Endothelial cell of umbilical vein (primary cell): ENCODE measurements around the gene FAM83F.

Source experiments
- GATA2 ChIP-seq: IDR thresholded peaks from 2 replicates; pipeline ENCODE4 v1.7.0; 2011; ENCODE audit warnings: low read depth, mild to moderate bottlenecking, moderate library complexity, mixed read lengths, low read length; ENCODE audit not compliant: insufficient read length, insufficient read depth
- TF ChIP-seq, protein P1 (sequence below), 2 donors: IDR thresholded peaks; 1 replicate in 1 of 2; 2 replicates in 1 of 2; pipeline ENCODE4 v1.5.1; 2011; ENCODE audit warnings: low read length in 2 of 2, mild to moderate bottlenecking in 2 of 2, moderate library complexity in 2 of 2, control low read depth in 1 of 2, inconsistent platforms in 1 of 2, low read depth in 1 of 2; ENCODE audit not compliant: insufficient read depth in 1 of 2; ENCODE audit errors: extremely low read depth in 1 of 2
- TF ChIP-seq, protein P2 (sequence below): IDR thresholded peaks from 2 replicates; pipeline ENCODE4 v1.6.1; 2011; ENCODE audit not compliant: insufficient read depth, insufficient read length

DNA sequence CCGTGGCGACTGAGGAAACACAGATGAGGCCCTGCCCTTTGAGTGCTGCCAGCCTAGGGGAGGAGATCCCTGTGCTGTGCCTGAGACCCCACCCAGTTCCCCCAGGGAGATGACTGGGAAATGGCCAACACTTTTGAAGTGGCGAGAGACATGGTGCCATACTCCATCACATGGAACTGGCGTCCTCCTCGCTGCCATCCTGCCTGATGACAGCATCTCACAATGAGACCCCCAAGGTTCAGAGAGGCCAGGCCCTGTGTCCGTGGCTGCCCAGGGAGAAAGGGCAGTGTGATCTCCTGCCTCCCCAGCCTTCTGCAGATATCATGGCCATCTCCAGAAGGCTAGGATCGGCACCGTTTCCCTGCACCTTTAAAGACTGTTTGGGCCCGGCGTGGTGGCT lies 31.1 kb downstream of the FAM83F start:
- no peak for TF ChIP-seq GATA2
- TF ChIP-seq, protein P1, sequence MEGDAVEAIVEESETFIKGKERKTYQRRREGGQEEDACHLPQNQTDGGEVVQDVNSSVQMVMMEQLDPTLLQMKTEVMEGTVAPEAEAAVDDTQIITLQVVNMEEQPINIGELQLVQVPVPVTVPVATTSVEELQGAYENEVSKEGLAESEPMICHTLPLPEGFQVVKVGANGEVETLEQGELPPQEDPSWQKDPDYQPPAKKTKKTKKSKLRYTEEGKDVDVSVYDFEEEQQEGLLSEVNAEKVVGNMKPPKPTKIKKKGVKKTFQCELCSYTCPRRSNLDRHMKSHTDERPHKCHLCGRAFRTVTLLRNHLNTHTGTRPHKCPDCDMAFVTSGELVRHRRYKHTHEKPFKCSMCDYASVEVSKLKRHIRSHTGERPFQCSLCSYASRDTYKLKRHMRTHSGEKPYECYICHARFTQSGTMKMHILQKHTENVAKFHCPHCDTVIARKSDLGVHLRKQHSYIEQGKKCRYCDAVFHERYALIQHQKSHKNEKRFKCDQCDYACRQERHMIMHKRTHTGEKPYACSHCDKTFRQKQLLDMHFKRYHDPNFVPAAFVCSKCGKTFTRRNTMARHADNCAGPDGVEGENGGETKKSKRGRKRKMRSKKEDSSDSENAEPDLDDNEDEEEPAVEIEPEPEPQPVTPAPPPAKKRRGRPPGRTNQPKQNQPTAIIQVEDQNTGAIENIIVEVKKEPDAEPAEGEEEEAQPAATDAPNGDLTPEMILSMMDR (IDR thresholded peaks at IDR 0.05; ENCODE audit: extremely low read depth in 1 of 2, insufficient read depth in 1 of 2, low read depth in 1 of 2, low read length in 2 of 2), result no peak
- TF ChIP-seq, protein P2, sequence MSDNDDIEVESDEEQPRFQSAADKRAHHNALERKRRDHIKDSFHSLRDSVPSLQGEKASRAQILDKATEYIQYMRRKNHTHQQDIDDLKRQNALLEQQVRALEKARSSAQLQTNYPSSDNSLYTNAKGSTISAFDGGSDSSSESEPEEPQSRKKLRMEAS, result no peak
